ENCODE measurements around the gene KRT86.
"Not testable (repeated sequence)": the region's sequence is repeated elsewhere in the genome, so short reads cannot be mapped to it uniquely, and the experiment has no call there.

- TF ChIP-seq SALL2 (tag by site-specific recombination; IDR thresholded peaks at IDR 0.05; ENCODE audit: borderline replicate concordance); YY1 (tag by site-specific recombination; IDR thresholded peaks at IDR 0.05); REST (tag by site-specific recombination; IDR thresholded peaks at IDR 0.05); ZNF48 (tag by site-specific recombination; IDR thresholded peaks at IDR 0.05); CTCF (tag by site-specific recombination; IDR thresholded peaks at IDR 0.05); BCL11A (tag by site-specific recombination; IDR thresholded peaks at IDR 0.05; ENCODE audit: low read depth); ZBTB44 (tag by site-specific recombination; IDR thresholded peaks at IDR 0.05); ZNF830 (tag by site-specific recombination; IDR thresholded peaks at IDR 0.05; ENCODE audit: low read depth): not testable (repeated sequence)
Measured at GRCh38 chr12:52315721-52316120, 41.3 kb downstream of the KRT86 start.
